Mesothelial cell of epicardium (in vitro differentiated cells): ENCODE data around the gene MRPL42. TPM values are rescaled to one million over a fixed set of nuclear protein-coding genes. Genes with fewer than 3 reads are reported as not detected.

ENCODE experiments used
- DNase-seq, 2 experiments: peaks; one replicate each; pipeline ENCODE4 v3.0.0; 2021; ENCODE audit warnings: low spot score in 2 of 2; ENCODE audit not compliant: unreplicated experiment in 2 of 2
- H3K27ac Mint-ChIP-seq: 2 replicates; pipeline ENCODE4 v1.8.0; 2021; ENCODE audit warnings: mixed read lengths
- H3K27me3 Mint-ChIP-seq: 2 replicates; pipeline ENCODE4 v1.8.0; 2021; ENCODE audit warnings: low read depth, mixed read lengths
- H3K36me3 Mint-ChIP-seq: 2 replicates; pipeline ENCODE4 v1.8.0; 2021; ENCODE audit warnings: mixed read lengths
- H3K4me1 Mint-ChIP-seq: 2 replicates; pipeline ENCODE4 v1.8.0; 2021; ENCODE audit warnings: mixed read lengths
- H3K4me3 Mint-ChIP-seq: 2 replicates; pipeline ENCODE4 v1.8.0; 2021; ENCODE audit warnings: mild to moderate bottlenecking, moderate library complexity, mixed read lengths
- H3K9me3 Mint-ChIP-seq: 2 replicates; pipeline ENCODE4 v1.8.0; 2021; ENCODE audit warnings: mixed read lengths
- CTCF ChIP-seq: fragments of 200-600 bp; sonication (generic); IDR thresholded peaks from one replicate; pipeline ENCODE4 v1.5.0; 2021; ENCODE audit warnings: antibody characterized with exemption; ENCODE audit not compliant: unreplicated experiment
- total RNA-seq: library from RNA; stranded (reverse); gene quantifications from 3 replicates; pipeline ENCODE4 v1.2.1, GENCODE V29; 2021

Gene MRPL42
- total RNA-seq, 1 donor from 2014 or later, result 57.6 TPM

- peaks cover 27% of the 10 kb centered on the region for H3K4me1 Mint-ChIP-seq
- no peak overlapping the region for H3K4me3 Mint-ChIP-seq
- DNase-seq, result no peak
- no peaks in the 10 kb centered on the region for H3K9me3 Mint-ChIP-seq
- no peak for TF ChIP-seq CTCF
- no peaks in the 10 kb centered on the region for H3K27me3 Mint-ChIP-seq
- no peaks in the 10 kb centered on the region for H3K36me3 Mint-ChIP-seq
- peak overlapping the region; percentile 16 for H3K27ac Mint-ChIP-seq
Measured at GRCh38 chr12:93434256-93434865, 33.0 kb upstream of the MRPL42 start.

GRCh38 chr12:93438266-93439050 lies 28.9 kb upstream of the MRPL42 start:
- Mint-ChIP-seq H3K4me3 (no peak overlapping the region), H3K4me1 (peaks cover 42% of the 10 kb centered on the region)
- TF ChIP-seq CTCF, result no peak

GRCh38 chr12:93440043-93440835 lies 27.1 kb upstream of the MRPL42 start:
- TF ChIP-seq CTCF, result no peak
- peak overlapping the region; percentile 96 for H3K27ac Mint-ChIP-seq
- DNase-seq, result no peak
- H3K27me3 Mint-ChIP-seq, result no peaks in the 10 kb centered on the region
- H3K9me3 Mint-ChIP-seq, result no peaks in the 10 kb centered on the region
- H3K4me1 Mint-ChIP-seq, result peaks cover 39% of the 10 kb centered on the region
- peak overlapping the region; percentile 93 for H3K4me3 Mint-ChIP-seq
- no peaks in the 10 kb centered on the region for H3K36me3 Mint-ChIP-seq

More at GRCh38 chr12:93438266-93439050, 28.9 kb upstream of the MRPL42 start:
- DNase-seq, result no peak
- Mint-ChIP-seq H3K27ac (no peak overlapping the region), H3K36me3 (no peaks in the 10 kb centered on the region), H3K27me3 (no peaks in the 10 kb centered on the region), H3K9me3 (no peaks in the 10 kb centered on the region)

GRCh38 chr12:93441081-93441616 lies 26.2 kb upstream of the MRPL42 start:
- Mint-ChIP-seq H3K9me3 (no peaks in the 10 kb centered on the region), H3K27me3 (no peaks in the 10 kb centered on the region), H3K4me1 (peaks cover 39% of the 10 kb centered on the region), H3K27ac (peak overlapping the region; percentile 96), H3K4me3 (peak overlapping the region; percentile 93), H3K36me3 (no peaks in the 10 kb centered on the region)
- DNase-seq, result peak in 1 of 2 experiments; percentile 56
- no peak for TF ChIP-seq CTCF

- Mint-ChIP-seq H3K4me3 (peak within 1 kb of the TSS; percentile 93), H3K4me1 (peaks cover 39% of the 10 kb centered on the region), H3K27me3 (no peaks in the 10 kb centered on the region), H3K36me3 (no peaks in the 10 kb centered on the region), H3K27ac (peak within 1 kb of the TSS; percentile 99), H3K9me3 (no peaks in the 10 kb centered on the region)
- no peak for TF ChIP-seq CTCF
- peak; percentile 95 to 96 for DNase-seq
Measured at GRCh38 chr12:93441617-93442410, 25.5 kb upstream of the MRPL42 start, which contains the start of gene UBE2N. TSS of gene UBE2N (minus strand) at chr12:93441947. CDS start at chr12:93441884, 63 bp downstream.
